ACHN (cell line): Measurements from ENCODE around the gene MAPRE2.
A peak's percentile ranks its signal among the peaks of the same experiment; 100 is the strongest.

ENCODE experiments used
- DNase-seq: peaks from one replicate; pipeline ENCODE4 v3.0.0-alpha.2; 2015
- in situ Hi-C: cut with HindIII; loops from 2 replicates; pipeline ENCODE4 v1.10.0; 2017; ENCODE audit warnings: low sequenced_read_pairs, low pct_ligation_motif_present, low pct_unique_long_range_greater_than_20kb

MAPRE2 gene

GRCh38 chr18:35055105-35055504, 13.9 kb downstream of the MAPRE2 start:
- DNase-seq, result no peak
- in situ Hi-C loops, result no loop called here

GRCh38 chr18:35055726-35056125, 14.5 kb downstream of the MAPRE2 start:
- in situ Hi-C loops, result no loop called here

GRCh38 chr18:35059280-35059927, 18.2 kb downstream of the MAPRE2 start:
- no peak for DNase-seq
- in situ Hi-C loops, result no loop called here

More at GRCh38 chr18:35055726-35056125, 14.5 kb downstream of the MAPRE2 start:
- DNase-seq, result no peak

GRCh38 chr18:35060122-35060815, 19.1 kb downstream of the MAPRE2 start:
- in situ Hi-C loops, result no loop called here
- DNase-seq, result no peak

GRCh38 chr18:35061336-35061735, 20.1 kb downstream of the MAPRE2 start:
- in situ Hi-C loops, result no loop called here
- DNase-seq, result no peak

DNA sequence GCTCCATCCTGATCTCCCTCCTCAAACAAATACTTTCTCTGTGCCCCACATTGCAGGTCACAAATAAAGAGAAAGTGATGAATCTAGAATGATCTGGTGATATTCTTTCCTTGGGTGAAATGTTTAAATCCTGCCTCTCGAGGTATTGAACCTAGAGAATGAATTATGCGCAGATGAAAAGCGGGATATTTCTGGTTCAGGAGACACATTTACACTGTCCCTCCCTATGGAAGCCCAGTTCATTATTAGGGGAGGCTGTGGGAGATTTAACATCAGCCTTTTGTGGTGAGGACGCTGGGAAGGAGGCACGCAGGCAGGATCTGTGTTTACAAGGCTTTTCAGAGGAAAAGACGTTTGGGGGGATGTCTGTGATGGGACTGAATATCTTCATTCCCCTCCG, 20.6 kb downstream of the MAPRE2 start:
- DNase-seq, result no peak
- in situ Hi-C loops, result no loop called here

DNA sequence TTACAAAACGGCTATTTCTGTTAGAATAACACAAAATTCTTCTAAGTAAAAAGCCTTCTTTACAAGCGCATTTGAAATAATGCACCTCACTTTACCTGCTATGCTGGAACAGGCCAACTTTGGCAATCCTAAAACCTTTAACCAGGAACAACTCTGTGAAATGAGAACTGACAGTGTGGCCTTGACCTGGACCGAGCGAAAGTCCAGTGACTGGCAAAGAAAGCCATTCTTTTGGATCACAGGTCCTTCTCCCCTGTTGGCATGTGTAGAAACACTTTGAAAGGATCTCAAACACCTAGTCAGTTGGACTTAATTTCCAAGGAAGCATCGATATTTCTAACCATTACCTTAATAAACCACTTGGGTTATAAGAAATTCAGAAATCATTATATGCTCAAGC, 21.2 kb downstream of the MAPRE2 start:
- no peak for DNase-seq
- in situ Hi-C loops, result no loop called here

DNA sequence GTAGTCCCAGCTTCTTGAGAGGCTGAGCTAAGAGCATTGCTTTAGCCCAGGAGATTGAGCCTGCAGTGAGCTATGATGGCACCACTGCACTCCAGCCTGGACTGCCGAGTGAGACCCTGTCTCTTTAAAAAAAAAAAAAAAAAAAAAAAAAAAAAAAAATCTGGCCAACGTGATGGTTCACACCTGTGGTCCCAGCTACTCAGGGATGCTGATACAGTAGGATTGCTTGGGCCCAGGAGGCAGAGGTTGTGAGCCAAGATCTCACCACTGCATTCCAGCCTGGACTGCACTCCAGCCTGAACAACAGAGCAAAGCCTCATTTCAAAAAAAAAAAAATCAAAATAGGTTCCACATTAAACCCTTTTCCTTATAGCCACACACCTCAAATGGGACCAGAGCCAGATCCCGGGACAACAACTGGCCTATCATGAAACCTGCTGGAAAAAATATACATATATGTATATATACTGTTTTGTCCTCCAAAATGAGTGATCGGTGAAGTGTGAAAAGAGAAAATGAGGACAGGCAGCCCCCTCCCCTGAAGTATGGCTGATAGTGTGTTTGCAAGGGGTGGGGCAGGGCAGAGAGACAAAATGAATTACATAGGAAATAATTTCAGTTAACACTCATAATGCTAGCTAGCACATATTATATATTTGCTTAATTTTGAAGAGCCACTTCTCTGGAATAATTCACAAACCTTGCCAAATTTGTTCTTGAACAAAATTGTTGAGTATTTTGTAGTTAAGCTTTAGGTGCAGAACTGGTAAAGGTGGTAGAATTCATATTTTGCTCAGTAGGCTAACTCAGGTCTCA, 22.9 kb downstream of the MAPRE2 start:
- no peak for DNase-seq
- in situ Hi-C loops, result no loop called here

- DNase-seq, result no peak
- in situ Hi-C loops, result no loop called here
Observed at GRCh38 chr18:35067454-35067853, 26.2 kb downstream of the MAPRE2 start.

GRCh38 chr18:35071819-35072247, 30.6 kb downstream of the MAPRE2 start:
- no peak for DNase-seq
- in situ Hi-C loops, result no loop called here

GRCh38 chr18:35072616-35073015, 31.4 kb downstream of the MAPRE2 start:
- in situ Hi-C loops, result no loop called here
- DNase-seq, result no peak

DNA sequence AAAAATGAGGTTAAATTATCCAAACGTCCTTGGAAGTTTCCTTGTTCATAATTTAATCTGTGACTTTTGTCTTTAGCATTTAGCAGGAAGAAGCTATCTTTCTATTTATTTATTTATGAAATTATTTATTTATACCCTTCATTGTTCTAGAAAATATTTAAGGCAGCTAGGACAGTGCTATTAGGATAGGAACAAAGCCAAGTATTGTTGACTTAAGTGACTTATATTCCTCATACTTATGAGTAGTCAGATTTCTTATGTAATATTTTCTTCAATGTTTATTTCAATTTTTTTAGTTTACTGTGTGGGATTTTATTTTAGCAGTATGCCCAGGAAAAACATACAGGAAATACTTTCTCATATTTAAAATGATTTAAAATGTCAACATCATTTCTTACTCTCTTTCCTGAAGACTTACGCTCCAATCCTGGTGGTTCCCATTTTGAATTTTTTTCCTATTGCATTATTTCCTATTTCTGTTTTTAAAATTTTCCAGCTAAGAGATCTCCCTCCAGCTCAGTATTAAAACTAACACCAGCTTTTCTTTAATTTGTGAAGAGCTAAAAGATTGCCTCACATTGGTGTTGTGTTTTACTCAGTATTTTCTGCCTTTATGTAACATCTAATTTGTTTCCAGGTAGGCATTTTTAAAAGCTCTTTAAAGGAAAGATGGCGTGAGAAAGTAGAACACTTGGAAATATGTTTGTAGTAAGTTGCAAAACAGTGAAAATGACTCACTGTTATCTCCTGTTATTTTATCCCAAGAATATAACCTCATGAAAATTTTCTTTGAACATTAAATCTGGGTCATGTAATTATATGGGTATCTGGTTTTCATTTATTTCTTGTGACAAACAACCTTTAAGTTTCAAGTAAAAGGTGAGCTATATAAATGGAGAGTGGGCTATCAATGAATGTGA, 32.2 kb downstream of the MAPRE2 start:
- in situ Hi-C loops, result no loop called here
- DNase-seq, result no peak

- DNase-seq, result no peak
- in situ Hi-C loops, result no loop called here
Observed at GRCh38 chr18:35074581-35074980, 33.4 kb downstream of the MAPRE2 start.

GRCh38 chr18:35075132-35075531, 33.9 kb downstream of the MAPRE2 start:
- DNase-seq, result no peak
- in situ Hi-C loops, result no loop called here

DNA sequence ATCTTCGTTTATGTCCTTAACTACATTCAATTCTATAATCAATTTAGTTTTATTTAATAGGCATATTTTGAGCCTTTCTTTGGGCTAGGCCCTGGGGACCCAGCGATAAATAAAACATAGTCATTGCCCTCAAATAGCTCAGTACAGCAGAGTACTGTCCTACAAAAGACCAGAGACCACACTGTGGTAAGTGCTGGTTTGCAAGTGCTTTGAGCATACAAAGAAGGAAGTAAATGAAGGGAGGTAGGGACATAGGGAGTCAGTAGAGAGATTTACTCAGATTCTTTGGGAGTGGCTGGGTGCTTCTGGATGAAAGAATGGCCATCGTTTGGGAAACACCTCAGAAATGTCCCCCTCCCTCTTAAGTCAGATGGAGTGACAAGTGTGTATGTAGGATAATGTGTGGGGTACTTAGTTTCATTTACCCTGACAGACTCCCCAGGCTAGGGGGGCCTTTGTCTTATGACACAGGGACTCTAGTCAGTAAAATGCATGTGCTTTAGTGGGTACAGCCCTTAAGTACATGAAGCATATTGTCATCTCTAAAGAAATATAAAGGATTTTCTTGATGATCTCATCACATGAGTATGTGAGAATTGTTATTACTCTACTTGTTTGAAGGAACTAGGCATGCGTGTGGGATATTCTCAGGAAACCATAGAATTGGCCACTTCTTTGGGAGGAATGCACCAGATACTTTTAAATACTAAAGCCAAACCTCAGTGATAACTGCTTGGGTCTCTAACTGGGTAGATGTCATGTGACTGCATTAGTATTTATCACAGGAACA, 35.1 kb downstream of the MAPRE2 start:
- peak; percentile 59 for DNase-seq
- in situ Hi-C loops, result no loop called here

- no peak for DNase-seq
- in situ Hi-C loops, result no loop called here
Observed at GRCh38 chr18:35077937-35078336, 36.7 kb downstream of the MAPRE2 start.

- no peak for DNase-seq
- in situ Hi-C loops, result no loop called here
Observed at GRCh38 chr18:35080058-35080457, 38.8 kb downstream of the MAPRE2 start.

DNA sequence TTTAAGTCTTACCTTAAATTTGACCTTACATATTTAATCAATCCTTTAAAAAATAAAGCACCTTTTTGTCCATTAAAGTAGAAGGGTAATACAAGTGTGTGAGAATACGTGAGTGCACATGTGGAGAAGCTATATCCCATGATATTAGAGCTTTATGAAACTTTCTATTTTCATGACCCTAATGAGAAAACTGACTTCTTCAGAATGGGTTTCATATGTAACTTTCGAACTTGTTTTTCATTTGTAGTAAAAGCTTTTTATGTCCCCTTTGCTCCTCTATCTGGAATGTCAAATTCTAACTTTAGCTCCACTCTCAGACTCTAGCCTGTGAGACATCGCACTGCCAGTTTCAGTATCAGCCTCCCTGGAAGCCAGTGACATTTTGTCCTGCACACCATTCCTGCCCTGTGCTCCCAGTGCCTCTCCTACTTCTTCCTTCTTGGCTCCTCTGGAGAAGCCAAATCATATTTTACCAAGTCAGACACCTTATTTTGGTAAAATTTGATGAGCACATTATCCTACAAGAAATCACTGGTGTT, 42.0 kb downstream of the MAPRE2 start:
- in situ Hi-C loops, result no loop called here
- DNase-seq, result no peak
